ENCODE data around the gene FGF1. TPM values are rescaled to one million over a fixed set of nuclear protein-coding genes. Genes with fewer than 3 reads are reported as not detected.

The FGF1 gene
- polyA plus RNA-seq, 3 donors: not detected

- no peaks in the 10 kb centered on the region for H3K27me3 ChIP-seq (ENCODE audit: control insufficient read depth in 2 of 2, insufficient read depth in 2 of 2, low read length in 2 of 2)
- H3K79me2 ChIP-seq (ENCODE audit: insufficient read depth, low read length): no peaks in the 10 kb centered on the region
- Mint-ChIP-seq H3K9me3 (peaks cover 0 to 2% (median 0%) of the 10 kb centered on the region in 7 donors), H3K4me3 (no peak overlapping the region), H3K27ac (no peak overlapping the region), H3K36me3 (no peaks in the 10 kb centered on the region), H3K27me3 (ENCODE audit: low read depth in 3 of 3) (peaks cover 0 to 4% (median 0%) of the 10 kb centered on the region in 3 donors), H3K4me1 (peaks cover 35% of the 10 kb centered on the region)
- no peak for DNase-seq
- H3K4me3 ChIP-seq (replicated peaks in 1 of 3; ENCODE audit: low read depth in 2 of 3, low read length in 3 of 3): no peak overlapping the region
- H3K4me1 ChIP-seq (ENCODE audit: control insufficient read depth in 1 of 2, insufficient read depth in 2 of 2, low read length in 2 of 2): peaks cover 32 to 34% of the 10 kb centered on the region in 2 donors
- no peaks in the 10 kb centered on the region for H3K9me3 ChIP-seq (replicated peaks in 1 of 2; ENCODE audit: control insufficient read depth in 1 of 2, insufficient read depth in 1 of 2, low read length in 2 of 2)
- intact Hi-C loops (cut with micrococcal nuclease): loop anchor here in 1 of 2 donors (5.0 kb wide), 1 partner anchor 45 kb away; no protein-coding TSS in a partner anchor
- 93% methylated on average over 3 of the region's 6 CpGs for WGBS (ENCODE audit: insufficient coverage)
- H3K36me3 ChIP-seq (replicated peaks in 1 of 2; ENCODE audit: control insufficient read depth in 1 of 2, insufficient read depth in 2 of 2, low read length in 2 of 2): no peaks in the 10 kb centered on the region
- no peak overlapping the region for H3K27ac ChIP-seq (ENCODE audit: low read depth in 1 of 2, low read length in 2 of 2)
- H4K20me1 ChIP-seq (ENCODE audit: insufficient read depth, low read length): peaks cover 4% of the 10 kb centered on the region
- H3K9ac ChIP-seq (ENCODE audit: insufficient read depth, low read length, poor library complexity, severe bottlenecking): no peak overlapping the region
- TF ChIP-seq CTCF (IDR thresholded peaks at IDR 0.05): no peak
- no peak overlapping the region for H3K4me2 ChIP-seq (replicated peaks; ENCODE audit: extremely low read depth, low read length, poor library complexity, severe bottlenecking)
- H2AFZ ChIP-seq (ENCODE audit: insufficient read depth, low read depth, low read length, poor library complexity, severe bottlenecking): no peak overlapping the region
Observed at GRCh38 chr5:142722146-142722545, 36.3 kb upstream of the FGF1 start.

GRCh38 chr5:142720641-142721271, 34.9 kb upstream of the FGF1 start:
- Histone ChIP-seq H3K4me3 (replicated peaks in 1 of 3; ENCODE audit: low read depth in 2 of 3, low read length in 3 of 3) (no peak overlapping the region), H3K79me2 (ENCODE audit: insufficient read depth, low read length) (no peaks in the 10 kb centered on the region), H3K36me3 (replicated peaks in 1 of 2; ENCODE audit: control insufficient read depth in 1 of 2, insufficient read depth in 2 of 2, low read length in 2 of 2) (no peaks in the 10 kb centered on the region), H3K27me3 (ENCODE audit: control insufficient read depth in 2 of 2, insufficient read depth in 2 of 2, low read length in 2 of 2) (no peaks in the 10 kb centered on the region), H2AFZ (ENCODE audit: insufficient read depth, low read depth, low read length, poor library complexity, severe bottlenecking) (no peak overlapping the region), H3K9ac (ENCODE audit: insufficient read depth, low read length, poor library complexity, severe bottlenecking) (no peak overlapping the region), H4K20me1 (ENCODE audit: insufficient read depth, low read length) (no peaks in the 10 kb centered on the region), H3K4me1 (ENCODE audit: control insufficient read depth in 1 of 2, insufficient read depth in 2 of 2, low read length in 2 of 2) (peaks cover 19 to 21% of the 10 kb centered on the region in 2 donors), H3K9me3 (replicated peaks in 1 of 2; ENCODE audit: control insufficient read depth in 1 of 2, insufficient read depth in 1 of 2, low read length in 2 of 2) (no peaks in the 10 kb centered on the region), H3K27ac (ENCODE audit: low read depth in 1 of 2, low read length in 2 of 2) (no peak overlapping the region), H3K4me2 (replicated peaks; ENCODE audit: extremely low read depth, low read length, poor library complexity, severe bottlenecking) (no peak overlapping the region)
- Mint-ChIP-seq H3K36me3 (no peaks in the 10 kb centered on the region), H3K4me1 (peaks cover 25% of the 10 kb centered on the region), H3K4me3 (no peak overlapping the region), H3K27me3 (ENCODE audit: low read depth in 3 of 3) (peaks cover 0 to 4% (median 0%) of the 10 kb centered on the region in 3 donors), H3K27ac (no peak overlapping the region), H3K9me3 (peaks cover 0 to 2% (median 0%) of the 10 kb centered on the region in 7 donors)
- intact Hi-C loops (cut with micrococcal nuclease): loop anchor here in 1 of 2 donors (5.0 kb wide), 1 partner anchor 47 kb away; no protein-coding TSS in a partner anchor
- no peak for TF ChIP-seq CTCF (IDR thresholded peaks at IDR 0.05)
- WGBS (ENCODE audit: insufficient coverage): 88% methylated on average over 13 of the region's 13 CpGs
- no peak for DNase-seq

Data from CD14-positive monocyte (primary cell).